SIG-M5 treated with dmso at 0.1 percent for 504 hours (cell line): ENCODE measurements around the gene KRTAP5-1.

Experiments
- DNase-seq: peaks from one replicate; lab custom pipeline; 2025; ENCODE audit not compliant: unreplicated experiment; lab: John Stamatoyannopoulos, UW

KRTAP5-1 gene

DNA sequence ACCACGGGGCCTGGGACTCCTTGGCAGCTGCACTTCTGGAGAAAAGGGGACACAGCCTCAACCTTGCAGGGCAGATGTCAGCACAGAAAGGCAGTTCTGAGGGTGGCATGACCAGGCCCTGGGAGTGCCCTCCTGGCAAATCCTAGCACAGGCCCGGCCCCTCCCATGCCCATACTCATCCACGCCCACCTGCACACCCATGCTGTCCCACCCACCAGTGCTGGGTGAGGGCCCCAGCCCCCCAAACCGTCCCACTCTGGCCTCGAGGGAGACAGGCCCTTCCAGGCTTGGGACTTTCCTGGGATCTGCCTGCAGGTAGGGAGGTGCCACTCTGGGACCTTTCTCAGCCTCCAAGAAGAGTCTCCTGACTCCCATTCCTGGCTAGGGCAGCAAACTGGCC is 23.1 kb downstream of the KRTAP5-1 start:
- no peak for DNase-seq

DNA sequence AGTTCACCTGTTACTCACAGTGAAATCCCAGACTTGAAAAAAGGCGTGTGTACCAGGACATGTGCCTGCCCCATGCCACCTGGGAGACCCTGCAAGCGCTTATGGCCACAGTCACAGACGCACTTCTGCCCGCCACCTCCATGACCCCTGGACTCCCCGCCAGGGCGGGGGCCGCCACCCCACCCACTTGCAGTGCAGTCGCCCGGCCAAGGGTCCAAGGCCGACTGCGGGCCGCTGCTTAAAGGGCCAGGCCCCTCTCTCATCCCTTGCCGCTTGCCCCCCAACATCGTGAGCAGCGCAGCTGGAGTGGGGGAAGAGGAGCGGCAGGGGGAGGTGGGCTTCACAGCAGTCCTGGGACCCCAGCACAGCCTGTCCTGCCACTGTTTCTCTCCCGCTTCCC is 23.8 kb downstream of the KRTAP5-1 start:
- DNase-seq: no peak

DNA sequence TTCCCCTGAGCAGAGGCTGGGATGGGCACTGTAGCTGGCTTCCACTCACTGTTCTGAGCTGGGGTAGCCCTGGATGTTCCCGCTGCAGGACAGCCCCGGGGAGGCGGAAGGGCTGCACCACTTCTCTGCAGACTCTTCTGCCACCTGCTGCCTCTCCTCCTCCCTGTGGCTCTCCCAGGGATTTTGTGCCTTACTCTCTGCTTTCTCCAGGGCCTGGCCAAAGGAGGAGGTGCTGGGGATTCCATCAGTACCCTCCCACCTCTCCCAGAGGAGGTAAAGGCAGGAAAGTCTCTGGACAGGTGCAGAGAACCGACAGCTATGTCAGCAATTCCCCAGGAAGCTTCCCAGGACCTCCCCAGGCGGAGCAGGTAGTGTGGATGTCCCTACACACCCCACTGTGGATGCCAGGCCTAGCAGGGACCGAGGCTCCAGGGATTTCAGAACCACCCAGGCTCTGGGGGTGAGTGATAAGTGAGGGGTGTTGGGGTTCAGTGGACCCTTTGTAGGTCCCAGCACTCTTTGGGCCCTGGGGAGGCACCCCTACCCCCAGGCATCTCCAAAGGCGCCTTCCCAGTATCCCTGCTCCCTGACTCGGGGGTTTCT is 24.3 kb downstream of the KRTAP5-1 start:
- DNase-seq: no peak

DNA sequence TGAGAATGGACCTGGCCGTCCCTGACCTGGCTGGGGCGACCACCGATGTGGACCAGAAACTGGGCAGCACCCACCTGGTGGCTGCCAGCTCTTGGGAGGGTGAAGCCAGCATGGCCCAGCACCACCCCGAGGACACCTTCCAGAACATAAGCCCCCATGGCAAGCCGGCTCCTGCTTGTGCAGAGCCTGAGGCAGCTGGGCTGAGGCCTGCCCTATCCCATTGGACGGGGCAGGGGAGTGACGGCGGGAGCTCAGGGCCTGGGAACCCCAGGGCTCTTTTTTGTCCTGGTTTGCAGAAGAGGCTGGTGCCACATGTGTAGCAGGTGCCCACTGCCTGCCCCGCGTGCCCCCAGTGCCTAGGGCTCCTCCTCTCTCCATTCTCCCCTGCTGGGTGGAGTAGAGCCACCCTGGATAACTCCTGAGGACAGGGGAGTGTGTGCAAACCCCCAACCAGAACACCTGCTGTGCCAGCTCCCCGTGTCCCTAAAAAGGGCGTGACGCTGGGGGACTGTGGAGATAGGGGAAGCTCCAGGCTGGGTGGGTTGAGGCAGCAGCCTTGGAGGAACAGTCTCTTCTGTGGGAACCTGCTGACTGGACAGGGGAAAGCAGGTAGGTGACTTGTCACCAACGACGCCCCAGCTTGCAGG is 25.0 kb downstream of the KRTAP5-1 start:
- no peak for DNase-seq

DNA sequence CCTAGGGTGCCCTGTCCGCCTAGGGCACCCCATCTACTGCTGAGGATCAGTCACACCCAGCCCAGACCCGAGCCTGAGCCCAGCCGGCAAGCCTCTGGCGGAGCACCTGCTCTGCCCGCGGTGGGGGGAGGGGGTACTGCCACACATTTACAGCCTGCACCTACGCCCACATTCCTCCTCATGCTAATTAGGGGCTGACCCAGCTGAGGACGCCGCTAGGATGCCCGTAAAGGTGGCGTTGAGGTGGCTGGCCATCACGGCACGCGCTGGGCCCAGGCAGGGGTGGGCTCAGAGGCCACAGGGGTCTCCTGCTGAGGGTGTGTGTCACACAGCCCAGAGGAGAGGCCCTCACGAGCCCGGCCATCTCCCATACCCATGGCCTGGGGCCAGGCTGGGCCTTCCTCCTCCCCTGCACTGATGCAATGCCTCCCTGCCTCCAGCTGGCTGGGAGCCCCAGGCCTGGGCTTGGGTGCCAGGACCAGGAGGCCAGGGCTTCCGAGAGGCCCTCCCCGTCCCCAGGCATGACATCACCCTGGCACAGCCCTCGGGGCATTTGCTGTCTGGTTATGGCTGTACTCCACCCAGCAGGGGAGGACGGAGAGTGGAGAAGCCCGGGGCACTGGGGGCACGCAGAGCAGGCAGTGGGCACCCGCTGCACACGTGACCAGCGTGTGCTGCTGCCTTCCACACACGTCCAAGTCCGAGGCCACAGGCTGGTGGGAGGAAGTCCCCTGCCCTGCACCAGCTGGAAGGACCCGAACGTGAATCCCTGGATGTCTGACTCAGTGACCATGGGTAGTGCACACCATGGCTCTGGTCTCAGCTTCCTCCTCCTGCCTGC is 25.8 kb downstream of the KRTAP5-1 start:
- DNase-seq: no peak

DNA sequence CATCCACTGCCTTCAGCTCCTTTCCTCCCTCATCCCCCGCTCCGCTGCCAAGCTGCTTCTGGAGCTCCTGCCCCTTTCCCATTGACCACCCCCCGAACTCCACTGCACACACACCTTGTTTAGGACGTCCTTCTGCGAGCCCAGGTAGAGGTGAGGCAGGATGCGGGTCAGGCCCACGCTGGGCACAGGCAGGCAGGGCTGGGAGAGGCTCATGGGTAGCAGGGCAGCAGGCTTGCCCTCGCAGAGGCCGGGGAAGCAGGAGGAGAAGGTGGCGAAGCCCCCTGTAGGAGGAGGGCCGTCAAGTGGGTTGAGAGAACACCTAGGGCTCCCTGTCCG is 26.3 kb downstream of the KRTAP5-1 start:
- DNase-seq: no peak

DNA sequence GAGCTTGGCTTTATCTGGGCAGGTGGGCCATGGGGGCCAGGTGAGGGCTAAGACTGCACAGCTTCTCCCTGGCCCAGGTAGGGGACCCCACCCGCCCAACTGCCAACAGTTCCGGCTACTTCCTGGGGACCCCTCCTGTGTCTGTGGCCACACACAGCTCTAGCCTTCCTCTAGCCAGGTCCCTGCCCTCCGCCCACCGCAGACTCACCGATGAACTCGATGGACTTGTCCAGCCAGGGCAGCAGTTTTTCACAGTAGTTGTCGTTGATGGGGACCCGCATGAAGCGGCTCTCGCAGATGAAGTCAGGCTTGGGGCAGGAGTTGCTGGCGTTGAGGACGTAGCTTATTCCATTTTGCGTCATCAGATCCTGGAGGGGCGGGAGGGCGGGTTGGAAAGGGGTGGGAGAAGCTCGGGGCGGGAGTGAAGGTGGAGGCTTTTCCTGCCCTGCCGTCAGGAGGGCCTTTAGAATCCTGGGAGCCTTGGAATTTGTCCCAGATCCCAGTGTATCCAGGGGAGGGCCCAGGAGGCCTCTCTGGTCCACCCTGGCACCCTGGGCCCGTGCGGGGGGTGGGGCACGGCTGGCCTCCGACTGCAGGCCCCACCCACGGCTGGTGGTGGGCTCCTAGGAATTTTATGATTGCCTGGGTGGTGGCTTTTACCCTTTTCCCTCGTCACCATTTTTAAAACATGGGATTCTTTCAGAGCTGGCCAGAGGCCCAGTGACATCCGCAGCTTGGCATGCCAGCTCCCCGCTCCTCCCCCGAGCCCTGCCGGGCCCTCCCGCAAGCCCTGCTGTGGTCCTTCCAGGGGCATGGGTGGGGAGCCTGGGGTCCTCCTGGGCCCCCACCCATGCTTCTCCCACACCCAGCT is 26.9 kb downstream of the KRTAP5-1 start:
- DNase-seq: no peak

DNA sequence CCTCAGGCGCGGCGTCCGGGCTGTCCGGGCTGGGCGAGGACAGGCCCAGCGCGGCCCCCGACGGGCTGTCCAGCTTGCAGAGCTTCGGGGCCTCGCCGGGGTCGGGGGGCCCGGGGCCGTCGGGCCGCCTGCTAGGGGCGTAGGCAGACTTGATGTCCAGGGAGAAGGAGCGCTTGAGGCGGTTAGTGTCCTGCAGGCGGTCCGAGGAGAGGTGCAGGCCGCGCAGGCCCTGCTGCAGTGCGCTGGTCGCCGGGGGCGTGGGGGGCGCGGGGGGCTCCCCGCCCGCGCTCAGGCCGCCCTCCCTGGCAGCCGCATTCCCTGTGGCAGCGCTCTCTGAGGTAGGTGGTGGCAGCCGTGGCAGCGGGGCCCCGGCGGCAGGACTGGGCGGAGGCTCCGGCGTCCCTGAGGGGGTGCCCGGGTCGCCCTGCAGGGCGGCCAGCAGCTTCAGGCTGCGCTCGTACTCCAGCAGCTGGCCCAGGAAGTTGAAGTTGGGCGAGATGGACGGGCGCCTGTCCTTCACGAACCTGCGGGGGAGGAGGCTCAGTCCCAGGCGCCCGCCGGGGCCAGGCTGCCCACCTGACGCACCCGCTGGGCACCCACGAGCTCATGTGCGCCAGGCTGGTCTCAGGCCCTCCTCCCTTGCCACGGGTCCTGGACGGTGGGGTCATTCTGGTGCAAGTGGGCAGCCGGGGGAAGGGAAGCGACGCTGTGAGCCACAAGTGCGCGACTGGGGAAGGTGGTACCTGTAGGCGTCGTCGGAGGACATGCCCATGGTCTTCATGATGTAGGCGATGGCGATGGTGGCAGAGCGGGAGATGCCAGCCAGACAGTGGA is 27.8 kb downstream of the KRTAP5-1 start:
- DNase-seq: no peak

DNA sequence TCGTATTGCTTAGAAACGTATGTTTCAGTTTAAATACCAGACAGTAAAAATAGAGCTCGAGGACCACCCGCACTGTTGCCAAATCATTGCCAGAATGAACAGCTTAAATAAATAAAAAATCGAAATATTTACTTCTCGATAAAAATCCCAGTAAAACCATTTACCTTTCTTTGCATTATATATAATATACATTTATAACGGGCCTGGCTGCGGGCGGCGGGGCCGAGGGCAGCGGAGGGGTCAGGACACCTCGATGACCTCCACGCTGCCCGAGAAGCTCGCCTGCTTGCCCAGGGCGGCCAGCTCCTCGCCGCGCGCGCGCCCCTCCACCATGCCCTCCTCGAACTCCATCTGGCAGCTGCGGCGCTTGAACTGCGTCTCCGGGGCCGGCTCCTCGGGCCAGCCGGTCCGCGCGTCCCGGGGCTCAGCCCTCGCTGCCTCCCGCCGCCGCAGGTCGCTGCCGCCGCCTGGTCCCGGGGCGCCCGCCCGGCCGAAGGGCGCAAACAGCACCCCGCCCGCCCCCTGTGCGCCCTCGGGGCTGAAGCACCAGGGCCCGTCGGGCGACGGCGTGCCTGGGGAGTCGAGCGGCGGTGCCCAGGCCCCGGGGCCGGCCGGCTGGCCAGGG is 28.7 kb downstream of the KRTAP5-1 start:
- no peak for DNase-seq

DNA sequence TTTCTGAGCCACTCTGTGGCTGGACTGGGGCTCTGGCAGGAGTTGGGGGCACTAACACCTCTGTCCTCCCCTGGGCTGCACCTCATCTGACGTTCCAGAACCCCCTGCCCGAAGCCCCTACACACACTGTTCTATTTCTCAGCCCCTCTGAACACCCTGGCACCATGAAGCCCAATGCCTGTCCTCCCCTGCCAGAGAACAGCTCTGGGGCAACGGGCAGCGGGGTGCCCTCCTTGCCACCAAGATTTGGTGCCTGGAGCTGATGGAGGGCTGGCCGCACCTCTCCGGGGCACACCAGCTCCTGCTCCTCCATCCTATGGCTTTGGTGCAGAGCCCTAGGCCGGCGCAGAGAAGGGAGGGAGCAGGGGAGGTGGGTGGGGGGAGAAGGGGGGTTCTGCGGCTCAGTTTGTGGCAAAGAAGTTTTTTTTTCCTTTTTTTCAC is 29.4 kb downstream of the KRTAP5-1 start:
- DNase-seq: no peak

DNA sequence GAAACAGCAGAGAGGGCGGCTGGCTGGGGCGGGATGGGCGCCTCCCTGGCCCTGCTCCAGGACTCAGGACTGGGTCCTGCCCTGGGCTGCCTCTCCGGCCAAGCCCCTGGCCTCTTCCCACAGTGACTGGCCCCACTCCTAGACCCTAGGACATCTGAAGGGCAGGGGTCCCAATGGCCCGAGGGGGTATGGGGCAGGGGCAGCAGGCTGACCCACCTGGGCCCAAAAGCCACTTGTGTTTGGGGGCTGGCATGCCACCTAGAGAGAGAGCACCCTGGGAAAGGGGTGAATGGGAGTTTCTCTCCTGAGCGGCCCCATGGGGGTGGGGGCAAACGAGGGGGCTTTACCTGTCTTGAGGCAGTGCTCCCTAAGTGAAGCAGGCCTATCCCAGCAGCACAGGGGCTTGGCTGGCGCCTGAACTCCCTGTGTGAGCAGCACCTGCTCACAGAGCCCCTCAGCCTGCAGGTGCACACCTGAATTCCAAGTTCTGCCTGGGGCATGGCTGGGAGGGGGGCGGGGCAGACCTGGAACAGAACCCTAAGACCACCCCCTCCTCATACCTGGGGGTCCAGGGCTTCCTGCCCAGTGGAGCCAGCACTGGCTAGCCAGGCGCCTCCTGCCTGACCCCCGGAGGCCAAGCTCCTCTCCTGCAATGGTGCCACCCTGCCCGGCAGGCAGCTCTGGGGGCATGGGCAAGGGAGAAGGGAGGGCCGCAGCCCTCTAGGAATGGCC is 29.9 kb downstream of the KRTAP5-1 start:
- no peak for DNase-seq

DNA sequence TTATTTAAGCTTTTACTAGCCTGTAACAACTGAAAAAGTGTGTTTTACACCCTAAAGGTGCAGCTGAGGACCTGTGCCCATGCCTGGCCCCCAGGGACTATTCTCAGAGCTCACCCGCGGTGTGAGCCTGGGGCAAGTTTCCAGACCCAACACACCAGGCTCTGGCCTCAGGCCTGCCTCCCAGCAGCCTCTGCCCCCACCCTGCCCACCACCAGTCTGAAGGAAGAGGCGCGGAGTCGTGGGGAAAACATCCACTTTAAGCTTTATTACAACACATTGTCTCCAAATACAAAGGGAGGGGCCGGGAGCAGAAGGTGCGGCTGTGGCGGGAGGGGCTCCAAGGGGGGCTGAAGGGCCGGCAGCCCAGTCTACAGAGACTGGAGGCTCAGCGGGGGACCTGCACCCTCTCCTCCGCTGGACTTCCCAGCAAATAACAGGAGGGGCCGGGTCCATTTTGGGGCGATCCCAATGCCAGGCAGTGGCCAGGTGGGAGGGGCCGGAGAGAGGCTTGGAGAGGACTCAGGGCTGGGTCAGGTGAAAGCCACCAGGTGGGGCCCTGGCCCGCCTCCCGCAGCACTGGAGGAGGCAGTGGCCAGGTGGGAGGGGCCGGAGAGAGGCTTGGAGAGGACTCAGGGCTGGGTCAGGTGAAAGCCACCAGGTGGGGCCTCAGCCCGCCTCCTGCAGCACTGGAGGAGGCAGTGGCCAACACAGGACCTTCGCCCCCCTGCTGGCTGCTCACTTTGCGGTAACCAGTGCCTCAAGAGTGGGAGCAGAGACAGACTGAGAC is 31.1 kb downstream of the KRTAP5-1 start:
- DNase-seq: no peak

DNA sequence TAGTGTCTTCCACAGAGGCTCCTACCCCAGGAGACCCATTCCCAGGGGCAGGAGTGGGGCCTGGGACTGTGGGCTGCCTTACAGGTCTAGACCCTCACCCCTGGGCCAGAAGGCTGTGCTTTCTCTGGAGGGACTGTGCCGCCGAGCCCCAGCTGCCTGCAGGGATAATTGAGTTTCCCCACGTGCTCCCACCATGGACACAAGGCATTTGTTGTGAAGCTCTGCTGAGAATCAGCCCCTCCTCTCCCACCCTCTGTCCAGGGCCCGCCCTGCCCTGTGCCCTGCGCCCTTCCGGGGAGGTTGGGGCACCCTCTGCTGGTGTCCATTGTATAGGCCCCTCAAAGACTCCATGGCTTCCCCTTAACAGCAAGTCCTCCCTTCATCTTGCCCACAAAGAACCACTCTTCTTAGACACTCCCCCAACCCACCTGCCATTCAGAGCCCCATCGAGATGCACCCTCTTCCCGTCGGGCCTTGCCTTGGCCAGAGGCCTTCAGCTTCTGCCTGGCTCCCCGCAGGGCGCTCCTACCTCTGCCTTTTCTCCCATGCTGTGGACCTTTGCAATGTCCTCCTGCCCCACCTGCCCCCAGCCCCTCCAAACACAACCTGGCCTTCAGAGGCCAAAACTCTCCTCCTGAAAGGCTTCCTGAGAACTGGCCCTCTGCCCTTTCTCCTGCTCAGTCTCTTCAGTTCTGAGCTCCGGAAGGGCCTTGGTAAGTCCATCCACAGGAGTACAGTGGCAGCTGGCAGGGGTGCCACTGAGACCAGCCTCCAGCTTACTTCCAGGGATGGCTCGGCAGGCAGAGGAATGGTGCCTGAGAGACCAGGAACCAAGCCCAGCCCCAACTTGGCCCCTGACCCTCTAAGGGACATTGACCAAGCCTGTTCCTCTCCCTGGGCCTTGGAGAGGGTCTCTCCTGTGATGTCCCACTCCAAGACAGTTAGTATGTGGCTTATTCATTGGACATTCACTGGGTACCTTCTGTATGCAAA is 35.4 kb downstream of the KRTAP5-1 start:
- no peak for DNase-seq

DNA sequence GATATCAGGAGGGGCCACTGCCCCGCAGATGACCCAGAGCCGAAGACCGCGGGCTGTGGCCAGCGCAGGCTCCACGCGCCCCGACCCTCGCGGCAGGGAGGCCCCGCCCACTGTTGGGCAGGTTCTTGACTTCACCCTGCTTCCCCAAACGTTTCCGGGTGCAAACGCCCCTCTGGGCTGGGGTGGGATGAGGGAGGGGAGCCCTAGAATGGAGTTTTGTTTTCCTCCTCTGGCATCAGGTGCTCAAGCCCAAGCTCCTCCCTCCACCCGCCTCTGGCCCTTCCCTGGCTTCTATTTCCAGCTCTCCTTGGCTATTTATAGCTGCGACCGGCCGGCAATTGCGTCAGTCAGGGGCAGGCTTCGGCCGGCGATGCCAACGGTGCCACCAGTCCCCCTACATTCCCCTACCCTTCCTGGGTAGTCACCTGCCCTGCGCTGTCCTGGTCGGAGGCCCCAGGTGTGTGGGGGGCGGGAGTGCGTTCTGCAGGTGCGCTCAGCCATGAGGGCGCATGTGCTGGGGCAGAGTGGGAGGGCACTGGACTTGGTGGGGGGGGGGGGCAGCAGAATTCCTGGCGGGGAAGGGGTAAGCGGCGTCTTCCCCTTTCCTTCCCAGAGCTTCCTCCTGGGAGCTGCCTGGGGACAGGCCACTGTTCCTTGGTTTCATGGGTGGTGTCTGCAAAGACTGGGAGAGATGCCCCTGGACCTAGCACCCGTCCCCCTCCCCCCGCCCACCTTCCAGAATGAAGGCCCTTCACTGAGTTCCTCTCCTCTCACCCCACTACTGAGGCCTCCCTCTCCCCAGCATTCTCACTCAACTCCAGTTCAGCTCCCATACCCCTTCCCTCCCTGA is 36.6 kb downstream of the KRTAP5-1 start:
- DNase-seq: peak; percentile 14

DNA sequence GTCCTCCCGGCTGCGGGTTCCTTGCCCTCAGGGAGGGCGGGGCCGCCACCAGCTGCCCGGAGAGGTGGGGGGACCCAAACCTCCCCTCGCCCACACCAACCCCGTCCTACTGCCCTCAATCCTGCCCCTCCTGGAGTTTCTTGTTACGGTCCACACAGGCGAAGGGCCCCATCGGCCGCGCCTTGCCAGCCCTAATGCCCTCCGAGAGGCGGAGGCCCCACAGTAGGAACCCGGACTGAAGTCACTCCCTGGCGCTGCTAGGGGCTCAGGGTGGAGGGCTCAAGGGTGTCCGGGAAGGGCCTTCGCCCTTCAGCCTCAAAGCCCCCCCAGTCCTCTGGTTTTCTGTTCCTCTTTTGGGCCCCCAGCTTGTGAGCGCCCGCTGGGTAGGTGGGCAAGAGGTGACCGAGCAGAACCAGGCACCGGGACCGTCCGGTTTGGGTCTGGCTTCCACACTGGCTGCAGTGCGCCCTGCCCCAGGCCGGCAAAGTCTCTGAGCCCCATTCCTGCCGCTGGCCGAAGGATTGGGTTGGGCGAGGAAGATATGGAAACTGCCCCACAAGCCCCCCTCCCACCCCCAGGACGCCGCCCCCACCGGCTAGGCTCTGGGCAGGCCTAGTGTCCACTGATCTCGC is 37.5 kb downstream of the KRTAP5-1 start:
- no peak for DNase-seq
